ENCODE data around the gene ACTN4. TPM values are rescaled to one million over a fixed set of nuclear protein-coding genes. Genes with fewer than 3 reads are reported as not detected.

ACTN4 gene
- total and polyA plus RNA-seq, 2 donors (not counting 1 experiment from before 2014, with no cell fraction given) = 108 to 164 TPM

GRCh38 chr19:38742296-38742695 lies 94.8 kb downstream of the ACTN4 start:
- H3K79me2 ChIP-seq (ENCODE audit: control insufficient read depth, insufficient read depth, low read length) = no peaks in the 10 kb centered on the region
- no peak overlapping the region for H3K27ac ChIP-seq (ENCODE audit: low read length in 2 of 2)
- DNase-seq (no peak), ATAC-seq (ENCODE audit: low read depth) (no peak)
- H3K4me3 Mint-ChIP-seq = no peak overlapping the region
- H3K4me3 ChIP-seq (ENCODE audit: control extremely low read depth in 1 of 5, extremely low read depth in 1 of 5, insufficient read depth in 1 of 5, low read depth in 2 of 5, low read length in 4 of 5) = no peak overlapping the region
- peaks cover 14% of the 10 kb centered on the region for H3K4me1 Mint-ChIP-seq
- no peak for TF ChIP-seq CTCF (IDR thresholded peaks at IDR 0.05)
- TF ChIP-seq EZH2 (IDR thresholded peaks at IDR 0.05; ENCODE audit: borderline replicate concordance, insufficient read depth, low read depth, low read length, poor library complexity, severe bottlenecking) = no peak
- H4K20me1 ChIP-seq (ENCODE audit: control insufficient read depth, insufficient read depth, low read length, poor library complexity, severe bottlenecking) = no peaks in the 10 kb centered on the region
- no peak overlapping the region for H3K27ac Mint-ChIP-seq
- WGBS (ENCODE audit: insufficient coverage) = 100% methylated on average over 8 of the region's 9 CpGs
- no peak overlapping the region for H2AFZ ChIP-seq (ENCODE audit: insufficient read depth, low read depth, low read length, poor library complexity, severe bottlenecking)
- no peak overlapping the region for H3K9ac ChIP-seq (ENCODE audit: low read length)
- peaks cover 0 to 8% (median 0%) of the 10 kb centered on the region in 3 donors for H3K9me3 ChIP-seq (ENCODE audit: control extremely low read depth in 1 of 3, control insufficient read depth in 2 of 3, insufficient read depth in 1 of 3, low read length in 2 of 3)
- peaks cover 4 to 14% of the 10 kb centered on the region in 2 donors for H3K4me1 ChIP-seq (ENCODE audit: control insufficient read depth in 2 of 2, insufficient read depth in 2 of 2, low read length in 2 of 2)
- no peaks in the 10 kb centered on the region for H3K36me3 ChIP-seq (replicated peaks in 1 of 2; ENCODE audit: control extremely low read depth in 1 of 2, control insufficient read depth in 1 of 2, extremely low read depth in 1 of 2, insufficient read depth in 2 of 2, low read length in 1 of 2)
- H3K27me3 Mint-ChIP-seq = no peaks in the 10 kb centered on the region
- no peaks in the 10 kb centered on the region for H3K9me3 Mint-ChIP-seq (ENCODE audit: insufficient read depth)
- ChIA-PET POLR2A (interaction anchor here (0.6 to 0.9 kb wide), 3 partner anchors 27 to 352 kb away, joined by 3 to 7 read pairs (median 3); no protein-coding TSS in a partner anchor), CTCF (no interaction called here)
- H3K27me3 ChIP-seq (replicated peaks in 1 of 4; ENCODE audit: control extremely low read depth in 1 of 4, control insufficient read depth in 3 of 4, insufficient read depth in 4 of 4, low read length in 3 of 4) = no peaks in the 10 kb centered on the region
- intact Hi-C loops (cut with micrococcal nuclease) = no loop called here
- H3K4me2 ChIP-seq (replicated peaks; ENCODE audit: low read depth, low read length, poor library complexity, severe bottlenecking) = no peak overlapping the region

GRCh38 chr19:38742906-38743305 lies 95.5 kb downstream of the ACTN4 start:
- H3K4me1 ChIP-seq (ENCODE audit: control insufficient read depth in 2 of 2, insufficient read depth in 2 of 2, low read length in 2 of 2) = peaks cover 0 to 8% of the 10 kb centered on the region in 2 donors
- H3K4me3 ChIP-seq (ENCODE audit: control extremely low read depth in 1 of 5, extremely low read depth in 1 of 5, insufficient read depth in 1 of 5, low read depth in 2 of 5, low read length in 4 of 5) = no peak overlapping the region
- DNase-seq (no peak), ATAC-seq (ENCODE audit: low read depth) (no peak)
- H3K9me3 ChIP-seq (ENCODE audit: control extremely low read depth in 1 of 3, control insufficient read depth in 2 of 3, insufficient read depth in 1 of 3, low read length in 2 of 3) = peaks cover 0 to 8% (median 0%) of the 10 kb centered on the region in 3 donors
- Mint-ChIP-seq H3K27me3 (no peaks in the 10 kb centered on the region), H3K4me3 (no peak overlapping the region), H3K4me1 (peaks cover 9% of the 10 kb centered on the region), H3K27ac (no peak overlapping the region), H3K9me3 (ENCODE audit: insufficient read depth) (no peaks in the 10 kb centered on the region)
- H3K4me2 ChIP-seq (replicated peaks; ENCODE audit: low read depth, low read length, poor library complexity, severe bottlenecking) = no peak overlapping the region
- no peak overlapping the region for H3K9ac ChIP-seq (ENCODE audit: low read length)
- POLR2A ChIA-PET = interaction anchor here (0.6 to 0.7 kb wide), 2 partner anchors 68 to 353 kb away, joined by 3 to 7 read pairs; no protein-coding TSS in a partner anchor
- TF ChIP-seq CTCF (IDR thresholded peaks at IDR 0.05) (no peak), EZH2 (IDR thresholded peaks at IDR 0.05; ENCODE audit: borderline replicate concordance, insufficient read depth, low read depth, low read length, poor library complexity, severe bottlenecking) (no peak)
- intact Hi-C loops (cut with micrococcal nuclease) = no loop called here
- H4K20me1 ChIP-seq (ENCODE audit: control insufficient read depth, insufficient read depth, low read length, poor library complexity, severe bottlenecking) = no peaks in the 10 kb centered on the region
- 90% methylated on average over 6 of the region's 6 CpGs for WGBS (ENCODE audit: insufficient coverage)
- CTCF ChIA-PET = no interaction called here
- no peaks in the 10 kb centered on the region for H3K79me2 ChIP-seq (ENCODE audit: control insufficient read depth, insufficient read depth, low read length)
- no peak overlapping the region for H2AFZ ChIP-seq (ENCODE audit: insufficient read depth, low read depth, low read length, poor library complexity, severe bottlenecking)
- H3K27ac ChIP-seq (ENCODE audit: low read length in 2 of 2) = no peak overlapping the region
- no peaks in the 10 kb centered on the region for H3K27me3 ChIP-seq (replicated peaks in 1 of 4; ENCODE audit: control extremely low read depth in 1 of 4, control insufficient read depth in 3 of 4, insufficient read depth in 4 of 4, low read length in 3 of 4)
- H3K36me3 ChIP-seq (replicated peaks in 1 of 2; ENCODE audit: control extremely low read depth in 1 of 2, control insufficient read depth in 1 of 2, extremely low read depth in 1 of 2, insufficient read depth in 2 of 2, low read length in 1 of 2) = no peaks in the 10 kb centered on the region

Data from B cell (primary cell).